ENCODE results near the gene NR6A1.

DNA sequence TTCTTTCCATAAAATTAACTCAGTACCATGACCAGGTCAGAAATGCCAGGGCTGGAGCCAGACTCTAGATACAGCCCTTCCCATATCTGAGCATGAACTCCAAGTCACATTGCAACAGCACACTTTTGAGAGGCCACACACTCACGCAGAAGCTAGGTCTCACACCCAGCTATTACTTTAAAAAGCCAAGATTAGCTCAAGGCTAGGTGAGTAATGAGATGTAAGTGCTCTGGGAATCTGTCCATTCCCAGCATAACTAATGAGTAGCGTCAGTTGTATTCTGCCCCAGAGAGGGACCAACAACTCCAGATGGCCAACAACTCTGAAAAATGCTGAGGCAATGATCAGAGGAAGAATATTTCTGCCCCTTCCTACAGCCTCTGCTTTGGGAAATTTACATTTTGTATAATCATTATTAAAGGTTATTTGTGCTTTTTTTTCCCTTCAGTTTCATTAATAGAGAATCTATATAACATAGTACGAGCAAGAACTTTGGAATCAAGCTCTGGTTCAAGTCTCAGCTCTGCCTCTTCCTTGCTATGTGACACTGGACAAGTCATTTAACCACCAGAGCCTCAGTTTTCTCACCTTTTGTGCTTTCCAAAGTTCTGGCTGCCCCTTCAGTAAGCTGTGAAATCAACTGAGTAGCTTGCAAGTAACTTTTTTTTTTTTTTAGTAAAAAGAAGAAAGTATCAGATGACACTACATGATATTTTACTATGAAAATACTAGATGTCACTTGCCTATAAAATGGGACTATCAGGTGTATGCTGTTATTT is 118.3 kb downstream of the NR6A1 start:
- TF ChIP-seq, protein P1, sequence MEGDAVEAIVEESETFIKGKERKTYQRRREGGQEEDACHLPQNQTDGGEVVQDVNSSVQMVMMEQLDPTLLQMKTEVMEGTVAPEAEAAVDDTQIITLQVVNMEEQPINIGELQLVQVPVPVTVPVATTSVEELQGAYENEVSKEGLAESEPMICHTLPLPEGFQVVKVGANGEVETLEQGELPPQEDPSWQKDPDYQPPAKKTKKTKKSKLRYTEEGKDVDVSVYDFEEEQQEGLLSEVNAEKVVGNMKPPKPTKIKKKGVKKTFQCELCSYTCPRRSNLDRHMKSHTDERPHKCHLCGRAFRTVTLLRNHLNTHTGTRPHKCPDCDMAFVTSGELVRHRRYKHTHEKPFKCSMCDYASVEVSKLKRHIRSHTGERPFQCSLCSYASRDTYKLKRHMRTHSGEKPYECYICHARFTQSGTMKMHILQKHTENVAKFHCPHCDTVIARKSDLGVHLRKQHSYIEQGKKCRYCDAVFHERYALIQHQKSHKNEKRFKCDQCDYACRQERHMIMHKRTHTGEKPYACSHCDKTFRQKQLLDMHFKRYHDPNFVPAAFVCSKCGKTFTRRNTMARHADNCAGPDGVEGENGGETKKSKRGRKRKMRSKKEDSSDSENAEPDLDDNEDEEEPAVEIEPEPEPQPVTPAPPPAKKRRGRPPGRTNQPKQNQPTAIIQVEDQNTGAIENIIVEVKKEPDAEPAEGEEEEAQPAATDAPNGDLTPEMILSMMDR (IDR thresholded peaks at IDR 0.05), result no peak
- TF ChIP-seq POLR2A (IDR thresholded peaks at IDR 0.05), result no peak
